ENCODE results near the gene SRSF12.
A peak's percentile ranks its signal among the peaks of the same experiment; 100 is the strongest.

SRSF12 gene

DNA sequence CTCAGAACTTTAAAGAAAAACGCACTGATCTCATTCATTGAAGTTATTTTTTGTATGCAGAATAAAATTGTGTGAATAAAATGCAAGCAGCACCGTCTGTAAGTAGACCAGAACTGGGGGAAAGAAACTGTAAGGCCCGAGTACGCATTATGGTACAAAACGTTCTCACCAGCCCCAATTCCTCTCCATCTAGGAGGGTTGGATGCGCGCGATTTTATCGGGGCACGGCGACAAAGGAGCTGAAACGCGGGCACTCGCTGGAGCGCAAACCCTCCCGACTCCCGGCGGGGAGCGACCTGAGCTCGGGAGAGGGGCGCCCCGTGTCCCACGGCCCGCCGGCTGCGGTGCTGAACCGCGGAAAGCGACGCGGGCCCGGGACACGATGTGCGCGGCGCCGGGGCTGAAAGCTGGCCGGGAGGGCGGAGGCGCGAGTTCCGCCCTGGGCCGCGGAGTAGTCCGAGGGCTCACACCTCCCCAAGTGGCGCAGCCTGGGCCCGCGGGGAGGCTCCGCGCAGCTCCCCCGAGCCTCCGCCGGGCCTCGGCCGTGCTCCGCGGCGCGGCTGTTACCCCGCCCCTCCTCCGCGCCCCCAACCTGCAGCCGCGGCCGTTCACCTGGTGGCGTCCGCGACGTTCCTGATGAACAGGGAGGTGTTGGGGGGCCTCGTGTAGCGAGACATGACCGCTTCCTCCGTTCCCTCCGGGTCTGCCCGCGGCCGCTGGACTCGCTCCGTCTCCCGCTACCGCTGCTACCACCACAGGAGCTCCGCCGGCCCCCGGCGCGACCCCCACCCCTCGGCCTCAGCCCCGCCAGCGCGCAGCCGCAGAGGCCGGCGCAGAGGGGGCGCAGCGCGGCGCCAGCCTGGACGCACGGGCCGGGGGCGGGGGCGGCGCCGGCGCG lies at the start of gene SRSF12:
SRSF12 (minus strand) TSS at position 861 of the 898 bp plus-strand sequence; CDS start at position 677, 184 bp downstream.
- TF ChIP-seq, protein P1, sequence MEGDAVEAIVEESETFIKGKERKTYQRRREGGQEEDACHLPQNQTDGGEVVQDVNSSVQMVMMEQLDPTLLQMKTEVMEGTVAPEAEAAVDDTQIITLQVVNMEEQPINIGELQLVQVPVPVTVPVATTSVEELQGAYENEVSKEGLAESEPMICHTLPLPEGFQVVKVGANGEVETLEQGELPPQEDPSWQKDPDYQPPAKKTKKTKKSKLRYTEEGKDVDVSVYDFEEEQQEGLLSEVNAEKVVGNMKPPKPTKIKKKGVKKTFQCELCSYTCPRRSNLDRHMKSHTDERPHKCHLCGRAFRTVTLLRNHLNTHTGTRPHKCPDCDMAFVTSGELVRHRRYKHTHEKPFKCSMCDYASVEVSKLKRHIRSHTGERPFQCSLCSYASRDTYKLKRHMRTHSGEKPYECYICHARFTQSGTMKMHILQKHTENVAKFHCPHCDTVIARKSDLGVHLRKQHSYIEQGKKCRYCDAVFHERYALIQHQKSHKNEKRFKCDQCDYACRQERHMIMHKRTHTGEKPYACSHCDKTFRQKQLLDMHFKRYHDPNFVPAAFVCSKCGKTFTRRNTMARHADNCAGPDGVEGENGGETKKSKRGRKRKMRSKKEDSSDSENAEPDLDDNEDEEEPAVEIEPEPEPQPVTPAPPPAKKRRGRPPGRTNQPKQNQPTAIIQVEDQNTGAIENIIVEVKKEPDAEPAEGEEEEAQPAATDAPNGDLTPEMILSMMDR (IDR thresholded peaks at IDR 0.05; ENCODE audit: borderline replicate concordance, insufficient read depth, low read depth, low read length): no peak
- peak within 1 kb of the TSS; percentile 44 for H3K4me3 ChIP-seq (ENCODE audit: low read depth, low read length)

- TF ChIP-seq, protein P1 (IDR thresholded peaks at IDR 0.05; ENCODE audit: borderline replicate concordance, insufficient read depth, low read depth, low read length): no peak
- no peak overlapping the region for H3K4me3 ChIP-seq (ENCODE audit: low read depth, low read length)
Measured at GRCh38 chr6:89162047-89162371, 44.1 kb upstream of the SRSF12 start.

GRCh38 chr6:89161326-89162046 lies 43.6 kb upstream of the SRSF12 start:
- TF ChIP-seq, protein P1 (IDR thresholded peaks at IDR 0.05; ENCODE audit: borderline replicate concordance, insufficient read depth, low read depth, low read length): no peak
- H3K4me3 ChIP-seq (ENCODE audit: low read depth, low read length): no peak overlapping the region

GRCh38 chr6:89160331-89161092 lies 42.6 kb upstream of the SRSF12 start:
- TF ChIP-seq, protein P1 (IDR thresholded peaks at IDR 0.05; ENCODE audit: borderline replicate concordance, insufficient read depth, low read depth, low read length): no peak
- H3K4me3 ChIP-seq (ENCODE audit: low read depth, low read length): no peak overlapping the region

GRCh38 chr6:89154131-89154530 lies 36.3 kb upstream of the SRSF12 start:
- TF ChIP-seq, protein P1 (IDR thresholded peaks at IDR 0.05; ENCODE audit: borderline replicate concordance, insufficient read depth, low read depth, low read length): no peak
- H3K4me3 ChIP-seq (ENCODE audit: low read depth, low read length): no peak overlapping the region

- H3K4me3 ChIP-seq (ENCODE audit: low read depth, low read length): no peak overlapping the region
- TF ChIP-seq, protein P1 (IDR thresholded peaks at IDR 0.05; ENCODE audit: borderline replicate concordance, insufficient read depth, low read depth, low read length): no peak
Measured at GRCh38 chr6:89148016-89148750, 30.3 kb upstream of the SRSF12 start.

Data from GM12875 (cell line).